ENCODE results near the gene EVA1A.

DNA sequence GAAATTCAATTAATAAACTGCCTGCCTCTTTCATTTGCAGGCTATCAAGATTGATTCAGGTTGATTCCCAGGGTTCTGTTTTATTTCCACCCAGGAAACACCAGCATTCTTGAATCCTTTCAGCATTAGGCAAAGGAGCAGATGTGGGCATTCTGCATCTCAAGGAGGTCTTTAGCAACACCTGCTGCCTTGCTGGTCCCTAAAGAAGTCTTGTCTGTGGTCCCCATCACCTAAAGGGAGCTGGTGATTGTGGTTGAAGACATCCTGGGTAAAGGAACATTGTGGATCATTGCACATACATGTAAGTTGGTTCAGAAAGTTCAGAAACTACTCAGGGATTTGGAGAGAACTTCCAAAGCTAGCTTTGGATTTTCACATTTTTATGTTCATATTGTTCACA, 78.3 kb downstream of the EVA1A start:
- TF ChIP-seq CTCF (IDR thresholded peaks at IDR 0.05; ENCODE audit: insufficient read depth, low read length, poor library complexity, severe bottlenecking) (no peak), EZH2phosphoT487 (conservative IDR thresholded peaks at IDR 0.05; ENCODE audit: low read length) (no peak)
